Measurements from ENCODE around the gene STPG1. TPM values are rescaled to one million over a fixed set of nuclear protein-coding genes. Genes with fewer than 3 reads are reported as not detected.
A peak's percentile ranks its signal among the peaks of the same experiment; 100 is the strongest.

The STPG1 gene
- total RNA-seq, 6 donors from 2014 or later = 5.5 to 20.1 (median 8.2) TPM

DNA sequence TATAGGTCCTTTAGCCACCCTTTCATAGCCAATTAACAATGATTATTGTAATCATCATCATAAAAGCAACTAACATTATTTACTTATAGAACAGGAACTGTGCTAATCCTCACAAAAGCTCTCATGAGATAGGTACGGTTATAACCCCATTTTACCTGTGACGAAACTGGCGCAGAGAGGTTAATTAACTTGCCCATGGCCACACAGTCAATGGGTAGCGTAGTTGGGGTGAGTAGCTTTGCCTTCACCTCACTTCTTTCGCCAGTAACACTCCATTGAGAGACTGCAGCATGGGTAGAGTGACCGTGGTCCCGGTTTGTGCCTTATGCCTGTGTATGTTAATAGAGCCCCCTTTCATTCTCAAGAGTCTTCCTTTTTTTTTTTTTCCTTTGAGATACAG lies 12.3 kb upstream of the STPG1 start:
- ATAC-seq (ENCODE audit: low FRiP score in 2 of 2) = no peak
- Histone ChIP-seq H3K27ac (no peak overlapping the region), H3K9me3 (no peaks in the 10 kb centered on the region), H3K4me3 (no peak overlapping the region), H3K4me1 (peaks cover 0 to 3% (median under 1%) of the 10 kb centered on the region in 4 donors), H3K27me3 (no peaks in the 10 kb centered on the region), H3K36me3 (peaks cover 0 to 25% (median 13%) of the 10 kb centered on the region in 4 donors)
- 81 to 91% methylated on average over 7 of the region's 7 CpGs for WGBS, 2 donors
- no peak for DNase-seq
- TF ChIP-seq POLR2AphosphoS5 (IDR thresholded peaks at IDR 0.05) = no peak
- TF ChIP-seq, protein P1, sequence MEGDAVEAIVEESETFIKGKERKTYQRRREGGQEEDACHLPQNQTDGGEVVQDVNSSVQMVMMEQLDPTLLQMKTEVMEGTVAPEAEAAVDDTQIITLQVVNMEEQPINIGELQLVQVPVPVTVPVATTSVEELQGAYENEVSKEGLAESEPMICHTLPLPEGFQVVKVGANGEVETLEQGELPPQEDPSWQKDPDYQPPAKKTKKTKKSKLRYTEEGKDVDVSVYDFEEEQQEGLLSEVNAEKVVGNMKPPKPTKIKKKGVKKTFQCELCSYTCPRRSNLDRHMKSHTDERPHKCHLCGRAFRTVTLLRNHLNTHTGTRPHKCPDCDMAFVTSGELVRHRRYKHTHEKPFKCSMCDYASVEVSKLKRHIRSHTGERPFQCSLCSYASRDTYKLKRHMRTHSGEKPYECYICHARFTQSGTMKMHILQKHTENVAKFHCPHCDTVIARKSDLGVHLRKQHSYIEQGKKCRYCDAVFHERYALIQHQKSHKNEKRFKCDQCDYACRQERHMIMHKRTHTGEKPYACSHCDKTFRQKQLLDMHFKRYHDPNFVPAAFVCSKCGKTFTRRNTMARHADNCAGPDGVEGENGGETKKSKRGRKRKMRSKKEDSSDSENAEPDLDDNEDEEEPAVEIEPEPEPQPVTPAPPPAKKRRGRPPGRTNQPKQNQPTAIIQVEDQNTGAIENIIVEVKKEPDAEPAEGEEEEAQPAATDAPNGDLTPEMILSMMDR (IDR thresholded peaks at IDR 0.05) = no peak
- TF ChIP-seq POLR2A (IDR thresholded peaks at IDR 0.05) = no peak
- no peak for TF ChIP-seq EP300 (IDR thresholded peaks at IDR 0.05)

DNA sequence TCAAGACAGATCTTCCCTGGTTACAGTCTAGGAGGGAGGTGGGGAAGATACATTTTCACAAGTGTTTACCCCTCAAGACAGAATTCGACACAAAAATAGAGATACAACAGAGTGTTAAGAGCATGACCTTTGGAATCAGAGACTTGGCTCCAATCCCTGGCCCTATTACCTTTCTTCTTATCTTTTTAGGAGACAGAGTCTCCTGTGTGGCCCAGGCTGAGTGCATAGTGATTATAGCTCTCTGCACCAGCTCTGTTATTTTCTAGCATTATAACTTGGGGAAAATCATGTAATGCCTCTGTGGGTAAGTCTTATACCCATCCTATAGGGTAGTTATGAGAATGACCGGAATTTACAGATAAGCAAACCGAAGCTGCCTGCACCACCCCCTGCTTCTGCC lies 11.9 kb upstream of the STPG1 start:
- Histone ChIP-seq H3K27ac (no peak overlapping the region), H3K27me3 (no peaks in the 10 kb centered on the region), H3K4me1 (peaks cover 0 to 7% (median 3%) of the 10 kb centered on the region in 4 donors), H3K36me3 (peaks cover 0 to 26% (median 13%) of the 10 kb centered on the region in 4 donors), H3K9me3 (no peaks in the 10 kb centered on the region), H3K4me3 (no peak overlapping the region)
- 75 to 77% methylated on average over 3 of the region's 3 CpGs for WGBS, 2 donors
- no peak for TF ChIP-seq POLR2AphosphoS5 (IDR thresholded peaks at IDR 0.05)
- TF ChIP-seq, protein P1 (IDR thresholded peaks at IDR 0.05) = no peak
- no peak for TF ChIP-seq POLR2A (IDR thresholded peaks at IDR 0.05)
- TF ChIP-seq EP300 (IDR thresholded peaks at IDR 0.05) = no peak
- ATAC-seq (ENCODE audit: low FRiP score in 2 of 2) (no peak), DNase-seq (no peak)

DNA sequence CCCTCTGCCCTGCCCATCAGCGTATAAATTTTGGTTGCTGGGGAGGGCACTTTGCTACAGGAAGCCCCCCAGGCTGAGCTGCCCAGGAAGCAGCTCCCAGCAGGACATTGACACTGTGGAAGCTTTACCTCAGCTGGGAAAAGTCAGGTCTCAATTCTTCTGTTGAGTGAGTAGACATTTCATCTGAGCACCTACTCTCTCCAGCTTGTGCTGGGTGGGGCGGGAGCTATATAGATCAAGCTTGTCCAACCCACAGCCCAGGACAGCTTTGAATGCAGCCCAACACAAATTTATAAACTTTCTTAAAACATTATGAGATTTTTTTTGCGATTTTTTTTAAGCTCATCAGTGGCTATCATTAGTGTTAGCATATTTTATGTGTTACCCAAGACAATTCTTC lies 11.4 kb upstream of the STPG1 start:
- Histone ChIP-seq H3K27ac (no peak overlapping the region), H3K27me3 (no peaks in the 10 kb centered on the region), H3K36me3 (peaks cover 0 to 26% (median 13%) of the 10 kb centered on the region in 4 donors), H3K4me3 (no peak overlapping the region), H3K9me3 (no peaks in the 10 kb centered on the region), H3K4me1 (peaks cover 0 to 10% (median 3%) of the 10 kb centered on the region in 4 donors)
- ATAC-seq (ENCODE audit: low FRiP score in 2 of 2) = peak in 1 of 2 donors; percentile 7
- 97 to 99% methylated on average over 2 to 3 of the region's 3 CpGs for WGBS, 2 donors
- DNase-seq = no peak
- TF ChIP-seq POLR2A (IDR thresholded peaks at IDR 0.05) = no peak
- TF ChIP-seq, protein P1 (IDR thresholded peaks at IDR 0.05) = no peak
- no peak for TF ChIP-seq POLR2AphosphoS5 (IDR thresholded peaks at IDR 0.05)

DNA sequence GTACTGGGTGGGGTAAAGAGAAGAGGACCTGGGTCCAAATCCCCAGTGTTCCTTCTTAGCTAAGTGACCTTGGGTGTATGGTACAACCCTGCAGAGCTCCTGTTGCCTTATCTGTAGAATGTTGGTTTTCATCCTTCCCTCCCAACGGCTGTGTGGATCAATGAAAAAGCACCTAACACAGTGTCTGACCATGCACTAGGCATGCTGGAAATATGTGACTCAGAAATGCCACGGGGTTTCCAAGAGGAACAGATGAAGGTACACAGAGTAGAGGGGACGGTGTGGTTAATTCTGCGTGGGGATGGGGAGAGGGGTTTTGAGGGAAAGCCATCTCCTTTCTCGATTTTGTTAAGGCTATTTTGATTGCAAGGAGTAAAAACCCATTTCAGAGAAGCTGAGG lies 10.6 kb upstream of the STPG1 start:
- 84% methylated on average over 5 of the region's 5 CpGs for WGBS, 2 donors
- no peak for TF ChIP-seq EP300 (IDR thresholded peaks at IDR 0.05)
- TF ChIP-seq, protein P1 (IDR thresholded peaks at IDR 0.05) = no peak
- no peak for TF ChIP-seq POLR2AphosphoS5 (IDR thresholded peaks at IDR 0.05)
- TF ChIP-seq POLR2A (IDR thresholded peaks at IDR 0.05) = no peak
- H3K4me3 ChIP-seq = no peak overlapping the region
- peaks cover 0 to 26% (median 13%) of the 10 kb centered on the region in 4 donors for H3K36me3 ChIP-seq
- no peak for ATAC-seq (ENCODE audit: low FRiP score in 2 of 2)
- peaks cover 0 to 17% (median 6%) of the 10 kb centered on the region in 4 donors for H3K4me1 ChIP-seq
- no peaks in the 10 kb centered on the region for H3K27me3 ChIP-seq
- H3K27ac ChIP-seq = no peak overlapping the region
- DNase-seq = no peak
- H3K9me3 ChIP-seq = no peaks in the 10 kb centered on the region

DNA sequence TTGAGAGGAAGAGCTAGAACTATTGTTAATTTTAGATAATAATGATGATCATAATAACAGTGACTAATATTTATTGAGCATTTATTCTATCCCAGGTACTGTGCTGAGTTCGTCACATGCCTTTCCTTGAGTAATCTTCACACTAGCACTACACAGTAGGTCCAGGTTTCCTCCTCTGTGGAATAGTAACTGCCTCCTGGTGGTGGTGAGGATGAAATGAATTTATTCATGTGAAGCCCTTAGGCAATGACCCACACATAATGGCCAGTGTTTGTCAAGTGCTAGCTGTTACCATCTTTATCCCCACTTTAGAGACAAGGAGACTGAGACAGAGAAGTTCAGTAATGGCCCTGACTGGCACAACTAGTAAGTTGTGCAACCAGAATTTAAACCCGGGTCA lies 7.9 kb upstream of the STPG1 start:
- H3K4me3 ChIP-seq = no peak overlapping the region
- TF ChIP-seq EP300 (IDR thresholded peaks at IDR 0.05) (no peak), POLR2A (IDR thresholded peaks at IDR 0.05) (no peak), POLR2AphosphoS5 (IDR thresholded peaks at IDR 0.05) (no peak)
- TF ChIP-seq, protein P1 (IDR thresholded peaks at IDR 0.05) = no peak

More for the DNA sequence above, 7.9 kb upstream of the STPG1 start:
- Histone ChIP-seq H3K9me3 (no peaks in the 10 kb centered on the region), H3K4me1 (peaks cover 11 to 44% (median 26%) of the 10 kb centered on the region in 4 donors), H3K27ac (no peak overlapping the region), H3K27me3 (no peaks in the 10 kb centered on the region), H3K36me3 (peaks cover 0 to 26% (median 11%) of the 10 kb centered on the region in 4 donors)
- whole genome bisulfite sequencing, 2 donors = 89 to 90% methylated on average over 2 of the region's 2 CpGs
- no peak for DNase-seq
- no peak for ATAC-seq (ENCODE audit: low FRiP score in 2 of 2)

Data from upper lobe of left lung (tissue), 6 donors.